Fibroblast of lung (primary cell): ENCODE measurements around the gene ATOH1. TPM values are rescaled to one million over a fixed set of nuclear protein-coding genes. Genes with fewer than 3 reads are reported as not detected.

Experiments used
- DNase-seq, 2 donors: peaks; one replicate each; pipeline versions ENCODE4 v3.0.0 to v3.0.0-alpha.2; 2010; ENCODE audit warnings: low read depth in 2 of 2
- H2AFZ ChIP-seq: 2 replicates; pipeline ENCODE4 v1.5.1; 2012; ENCODE audit warnings: low read length, control low read depth, inconsistent platforms
- H3K27ac ChIP-seq: 2 replicates; pipeline ENCODE4 v1.5.1; 2011; ENCODE audit warnings: low read length, control low read depth; ENCODE audit not compliant: insufficient read depth
- H3K27me3 ChIP-seq: 2 replicates; pipeline ENCODE4 v1.5.1; 2011; ENCODE audit warnings: mild to moderate bottlenecking, low read length; ENCODE audit not compliant: control insufficient read depth, insufficient read depth
- H3K36me3 ChIP-seq: 2 replicates; pipeline ENCODE4 v1.5.1; 2011; ENCODE audit warnings: low read length; ENCODE audit not compliant: control insufficient read depth, insufficient read depth
- H3K4me1 ChIP-seq: 2 replicates; pipeline ENCODE4 v1.5.1; 2011; ENCODE audit warnings: low read length; ENCODE audit not compliant: control insufficient read depth, insufficient read depth; ENCODE audit errors: extremely low read depth
- H3K4me2 ChIP-seq: 2 replicates; pipeline ENCODE4 v1.5.1; 2011; ENCODE audit warnings: low read length, control low read depth; ENCODE audit not compliant: insufficient read depth; ENCODE audit errors: extremely low read depth
- H3K4me3 ChIP-seq, 4 experiments: fragments of 200-600 bp in 1 of 4; sonication (generic) in 1 of 4; replicated peaks in 1 of 4; 2 replicates each; pipeline ENCODE4 v1.5.1; 2011 to 2016; ENCODE audit warnings: low read length in 4 of 4, low read depth in 3 of 4, mild to moderate bottlenecking in 3 of 4, control low read depth in 2 of 4, inconsistent platforms in 1 of 4, mixed read lengths in 1 of 4; ENCODE audit not compliant: insufficient read depth in 1 of 4; ENCODE audit errors: control extremely low read depth in 1 of 4
- H3K79me2 ChIP-seq: 2 replicates; pipeline ENCODE4 v1.5.1; 2012; ENCODE audit warnings: mild to moderate bottlenecking, low read length, inconsistent platforms; ENCODE audit not compliant: control insufficient read depth, insufficient read depth
- H3K9ac ChIP-seq: 2 replicates; pipeline ENCODE4 v1.5.1; 2011; ENCODE audit warnings: mild to moderate bottlenecking, low read length, control low read depth; ENCODE audit not compliant: insufficient read depth
- H3K9me3 ChIP-seq: 2 replicates; pipeline ENCODE4 v1.5.1; 2012; ENCODE audit warnings: low read depth, low read length; ENCODE audit not compliant: control insufficient read depth, insufficient read depth
- H4K20me1 ChIP-seq: 2 replicates; pipeline ENCODE4 v1.5.1; 2011; ENCODE audit warnings: low read length; ENCODE audit not compliant: control insufficient read depth, insufficient read depth; ENCODE audit errors: extremely low read depth
- CTCF ChIP-seq, 2 donors: IDR thresholded peaks in 1 of 2; conservative IDR thresholded peaks in 1 of 2; 1 replicate in 1 of 2; 2 replicates in 1 of 2; pipeline ENCODE4 v1.5.1; 2011 to 2012; ENCODE audit warnings: low read length in 2 of 2, control low read depth in 1 of 2, inconsistent platforms in 1 of 2, low read depth in 1 of 2, mild to moderate bottlenecking in 1 of 2
- EZH2 ChIP-seq: IDR thresholded peaks from 2 replicates; pipeline ENCODE4 v1.5.1; 2012; ENCODE audit warnings: low read length, control low read depth, mild to moderate bottlenecking; ENCODE audit errors: missing control alignments
- polyA plus RNA-seq, 2 donors: library from polyadenylated mRNA; depleted of rRNA in 1 of 2; stranded (reverse) in 1 of 2; unstranded in 1 of 2; fragments of >200 nt; gene quantifications; 2 replicates each; pipeline ENCODE4 v1.2.1, GENCODE V29; 2011 to 2012; ENCODE audit warnings: missing spikeins in 1 of 2
- total RNA-seq: library from RNA; depleted of rRNA; stranded (reverse); fragments of >200 nt; gene quantifications from 2 replicates; pipeline ENCODE4 v1.2.1, GENCODE V29; 2014

The ATOH1 gene
- total and polyA plus RNA-seq, 2 donors (not counting 1 experiment from before 2014, with no cell fraction given) = not detected

- Histone ChIP-seq H3K9me3 (no peaks in the 10 kb centered on the region), H3K4me2 (no peak overlapping the region), H3K27me3 (no peaks in the 10 kb centered on the region), H3K36me3 (no peaks in the 10 kb centered on the region), H3K79me2 (no peaks in the 10 kb centered on the region), H3K27ac (no peak overlapping the region), H3K4me1 (no peaks in the 10 kb centered on the region), H4K20me1 (no peaks in the 10 kb centered on the region), H3K4me3 (no peak overlapping the region), H2AFZ (no peak overlapping the region), H3K9ac (no peak overlapping the region)
- peak; percentile 23 to 62 for DNase-seq
- no peak for TF ChIP-seq EZH2
- peak; percentile 84 to 85 for TF ChIP-seq CTCF (conservative IDR thresholded peaks at IDR 0.05 in 1 of 2, IDR thresholded peaks at IDR 0.05 in 1 of 2; ENCODE audit: low read depth in 1 of 2, low read length in 2 of 2)
These were observed 36.9 kb upstream of the ATOH1 start for GRCh38 chr4:93791570-93792195.

DNA sequence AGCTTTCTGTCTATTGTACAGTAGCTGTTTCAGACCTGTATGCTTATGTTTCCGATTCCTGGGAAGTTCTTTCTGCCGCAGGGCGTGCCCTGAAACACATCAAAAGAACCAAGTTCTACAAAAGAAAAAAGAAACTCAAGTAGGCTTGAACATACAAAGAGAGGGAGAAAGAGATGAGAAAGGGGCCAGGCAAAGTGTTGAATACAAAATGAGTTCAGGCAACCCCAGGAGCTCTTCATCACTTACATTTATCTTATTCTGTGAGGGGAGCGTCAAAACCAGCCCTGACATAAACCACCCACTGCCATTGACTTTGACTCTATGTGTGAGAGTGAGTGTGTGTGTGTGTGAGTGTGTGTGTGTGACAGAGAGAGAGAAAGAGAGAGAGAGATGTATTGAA lies 26.5 kb upstream of the ATOH1 start:
- no peak for TF ChIP-seq CTCF (conservative IDR thresholded peaks at IDR 0.05 in 1 of 2, IDR thresholded peaks at IDR 0.05 in 1 of 2; ENCODE audit: low read depth in 1 of 2, low read length in 2 of 2)
- TF ChIP-seq EZH2 = no peak
- H2AFZ ChIP-seq = no peak overlapping the region
- no peaks in the 10 kb centered on the region for H3K36me3 ChIP-seq
- no peak overlapping the region for H3K4me3 ChIP-seq
- H3K9me3 ChIP-seq = no peaks in the 10 kb centered on the region
- H3K9ac ChIP-seq = no peak overlapping the region
- no peaks in the 10 kb centered on the region for H3K27me3 ChIP-seq
- H3K4me2 ChIP-seq = no peak overlapping the region
- no peak for DNase-seq
- H3K4me1 ChIP-seq = no peaks in the 10 kb centered on the region
- no peaks in the 10 kb centered on the region for H3K79me2 ChIP-seq
- no peak overlapping the region for H3K27ac ChIP-seq
- H4K20me1 ChIP-seq = no peaks in the 10 kb centered on the region

DNA sequence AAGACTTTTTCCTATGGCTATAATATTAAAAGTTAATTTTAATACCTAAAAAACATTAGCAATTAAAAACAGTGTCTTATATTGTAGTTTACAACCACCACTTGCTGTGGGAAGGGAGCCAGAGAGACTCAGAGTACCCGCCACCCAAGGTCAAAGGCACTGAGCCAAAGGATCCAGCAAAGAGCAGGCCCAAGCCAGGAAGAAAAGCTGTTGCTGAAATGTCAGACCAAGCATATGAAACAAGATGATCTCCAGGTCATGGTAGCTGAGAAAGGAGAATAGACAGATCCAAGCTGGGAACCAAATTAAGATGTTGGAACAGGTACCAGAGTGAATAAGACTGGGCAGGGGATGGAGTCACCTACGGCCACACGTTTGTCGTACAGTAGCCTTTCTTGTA lies 18.8 kb upstream of the ATOH1 start:
- Histone ChIP-seq H3K9ac (no peak overlapping the region), H2AFZ (no peak overlapping the region), H3K4me2 (no peak overlapping the region), H3K27ac (no peak overlapping the region), H3K79me2 (no peaks in the 10 kb centered on the region), H3K4me3 (no peak overlapping the region), H4K20me1 (no peaks in the 10 kb centered on the region), H3K27me3 (no peaks in the 10 kb centered on the region), H3K36me3 (no peaks in the 10 kb centered on the region), H3K4me1 (no peaks in the 10 kb centered on the region), H3K9me3 (no peaks in the 10 kb centered on the region)
- TF ChIP-seq EZH2 = no peak
- DNase-seq = no peak
